KMS-11 (cell line): ENCODE results near the gene PTGDR2.

Experiments used
- H2AFZ ChIP-seq: fragments of 200-600 bp; sonication (generic); 2 replicates; pipeline ENCODE4 v1.6.1; 2016; ENCODE audit warnings: antibody characterized with exemption, mixed run types, low read depth
- H3K27ac ChIP-seq: fragments of 200-600 bp; sonication (generic); 2 replicates; pipeline ENCODE4 v1.6.1; 2016; ENCODE audit warnings: mild to moderate bottlenecking, mixed run types
- H3K27me3 ChIP-seq: fragments of 200-600 bp; sonication (generic); 2 replicates; pipeline ENCODE4 v1.6.1; 2017; ENCODE audit warnings: mild to moderate bottlenecking, low read depth, mixed run types, moderate library complexity; ENCODE audit not compliant: insufficient read depth
- H3K36me3 ChIP-seq: fragments of 200-600 bp; sonication (generic); 2 replicates; pipeline ENCODE4 v1.6.1; 2017; ENCODE audit warnings: mild to moderate bottlenecking, mixed run types; ENCODE audit not compliant: insufficient read depth
- H3K4me1 ChIP-seq: fragments of 200-600 bp; sonication (generic); 2 replicates; pipeline ENCODE4 v1.6.1; 2016; ENCODE audit warnings: mild to moderate bottlenecking, low read depth, mixed run types; ENCODE audit not compliant: poor library complexity, severe bottlenecking
- H3K4me2 ChIP-seq: fragments of 200-600 bp; sonication (generic); 2 replicates; pipeline ENCODE4 v1.7.0; 2016; ENCODE audit warnings: mild to moderate bottlenecking, mixed run types
- H3K4me3 ChIP-seq: fragments of 200-600 bp; sonication (generic); IDR thresholded peaks from 2 replicates; pipeline ENCODE4 v1.6.1; 2017; ENCODE audit warnings: low read depth, low read length, mixed read lengths; ENCODE audit not compliant: insufficient read depth
- H3K79me2 ChIP-seq: fragments of 200-600 bp; sonication (generic); 2 replicates; pipeline ENCODE4 v1.6.1; 2016; ENCODE audit warnings: low read depth, mixed run types; ENCODE audit not compliant: insufficient read depth
- H3K9ac ChIP-seq: fragments of 200-600 bp; sonication (generic); 2 replicates; pipeline ENCODE4 v1.6.1; 2016; ENCODE audit warnings: mild to moderate bottlenecking, mixed run types
- H4K20me1 ChIP-seq: fragments of 200-600 bp; sonication (generic); 2 replicates; pipeline ENCODE4 v1.6.1; 2016; ENCODE audit warnings: mild to moderate bottlenecking, mixed run types; ENCODE audit not compliant: insufficient read depth
- TF ChIP-seq, protein P1 (sequence below): fragments of 200-600 bp; sonication (generic); conservative IDR thresholded peaks from 2 replicates; pipeline ENCODE4 v1.6.1; 2017; ENCODE audit warnings: low read depth, mild to moderate bottlenecking, antibody characterized with exemption, low read length, moderate library complexity, mixed read lengths

The PTGDR2 gene

DNA sequence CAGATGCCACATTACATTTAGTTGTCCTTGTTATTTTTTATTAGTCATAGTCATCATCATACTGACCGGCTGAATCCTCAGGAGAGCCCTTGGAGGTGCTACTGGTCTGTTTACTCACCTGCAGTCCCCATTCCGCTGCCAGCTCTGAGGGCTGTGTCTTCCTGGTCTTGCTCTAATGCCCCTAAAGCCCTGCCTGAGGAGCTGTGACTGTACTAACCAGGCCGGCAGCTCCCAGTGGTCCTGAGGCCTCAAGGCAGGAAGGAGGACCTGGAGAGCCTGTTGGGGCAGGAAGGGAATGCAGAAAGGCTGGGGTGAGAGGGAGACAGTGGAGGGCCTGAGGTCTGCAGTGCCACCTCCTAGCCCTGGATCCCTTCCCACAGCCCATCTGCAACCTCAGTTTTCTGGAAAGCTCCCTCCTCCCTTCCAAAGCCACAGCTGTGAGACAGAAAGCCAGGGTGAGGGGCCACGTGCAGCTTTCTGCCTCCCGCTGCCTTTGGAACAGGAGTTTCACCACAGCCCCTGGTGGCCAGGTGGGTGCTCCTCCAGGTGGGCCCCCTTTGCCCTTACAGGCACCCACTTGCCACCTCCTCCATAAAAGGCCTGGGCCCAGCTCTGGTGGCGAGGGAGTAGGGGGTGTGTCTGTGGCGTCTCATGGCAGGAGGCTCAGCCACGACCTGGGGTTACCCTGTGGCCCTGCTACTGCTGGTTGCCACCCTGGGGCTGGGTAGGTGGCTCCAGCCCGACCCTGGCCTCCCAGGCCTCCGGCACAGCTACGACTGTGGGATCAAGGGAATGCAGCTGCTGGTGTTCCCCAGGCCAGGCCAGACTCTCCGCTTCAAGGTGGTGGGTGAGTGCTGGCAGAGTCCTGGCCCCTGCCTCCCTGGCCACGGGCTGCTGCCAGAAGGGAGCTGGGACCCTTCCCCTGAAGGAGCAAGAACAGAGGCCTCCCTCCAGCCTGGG lies 11.4 kb upstream of the PTGDR2 start, which contains the start of gene ZP1:
Gene ZP1 (plus strand): TSS at position 632 of the 960 bp plus-strand sequence. CDS start 20 bp downstream, at position 652.
- no peak within 1 kb of the TSS for H3K9ac ChIP-seq
- no peaks in the 10 kb centered on the region for H3K79me2 ChIP-seq
- TF ChIP-seq, protein P1, sequence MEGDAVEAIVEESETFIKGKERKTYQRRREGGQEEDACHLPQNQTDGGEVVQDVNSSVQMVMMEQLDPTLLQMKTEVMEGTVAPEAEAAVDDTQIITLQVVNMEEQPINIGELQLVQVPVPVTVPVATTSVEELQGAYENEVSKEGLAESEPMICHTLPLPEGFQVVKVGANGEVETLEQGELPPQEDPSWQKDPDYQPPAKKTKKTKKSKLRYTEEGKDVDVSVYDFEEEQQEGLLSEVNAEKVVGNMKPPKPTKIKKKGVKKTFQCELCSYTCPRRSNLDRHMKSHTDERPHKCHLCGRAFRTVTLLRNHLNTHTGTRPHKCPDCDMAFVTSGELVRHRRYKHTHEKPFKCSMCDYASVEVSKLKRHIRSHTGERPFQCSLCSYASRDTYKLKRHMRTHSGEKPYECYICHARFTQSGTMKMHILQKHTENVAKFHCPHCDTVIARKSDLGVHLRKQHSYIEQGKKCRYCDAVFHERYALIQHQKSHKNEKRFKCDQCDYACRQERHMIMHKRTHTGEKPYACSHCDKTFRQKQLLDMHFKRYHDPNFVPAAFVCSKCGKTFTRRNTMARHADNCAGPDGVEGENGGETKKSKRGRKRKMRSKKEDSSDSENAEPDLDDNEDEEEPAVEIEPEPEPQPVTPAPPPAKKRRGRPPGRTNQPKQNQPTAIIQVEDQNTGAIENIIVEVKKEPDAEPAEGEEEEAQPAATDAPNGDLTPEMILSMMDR: no peak
- no peak within 1 kb of the TSS for H3K4me2 ChIP-seq
- H3K4me3 ChIP-seq: no peak within 1 kb of the TSS
- H2AFZ ChIP-seq: no peak within 1 kb of the TSS
- H4K20me1 ChIP-seq: no peaks in the 10 kb centered on the region
- no peaks in the 10 kb centered on the region for H3K27me3 ChIP-seq
- no peak within 1 kb of the TSS for H3K27ac ChIP-seq
- H3K36me3 ChIP-seq: no peaks in the 10 kb centered on the region
- peaks cover 27% of the 10 kb centered on the region for H3K4me1 ChIP-seq

DNA sequence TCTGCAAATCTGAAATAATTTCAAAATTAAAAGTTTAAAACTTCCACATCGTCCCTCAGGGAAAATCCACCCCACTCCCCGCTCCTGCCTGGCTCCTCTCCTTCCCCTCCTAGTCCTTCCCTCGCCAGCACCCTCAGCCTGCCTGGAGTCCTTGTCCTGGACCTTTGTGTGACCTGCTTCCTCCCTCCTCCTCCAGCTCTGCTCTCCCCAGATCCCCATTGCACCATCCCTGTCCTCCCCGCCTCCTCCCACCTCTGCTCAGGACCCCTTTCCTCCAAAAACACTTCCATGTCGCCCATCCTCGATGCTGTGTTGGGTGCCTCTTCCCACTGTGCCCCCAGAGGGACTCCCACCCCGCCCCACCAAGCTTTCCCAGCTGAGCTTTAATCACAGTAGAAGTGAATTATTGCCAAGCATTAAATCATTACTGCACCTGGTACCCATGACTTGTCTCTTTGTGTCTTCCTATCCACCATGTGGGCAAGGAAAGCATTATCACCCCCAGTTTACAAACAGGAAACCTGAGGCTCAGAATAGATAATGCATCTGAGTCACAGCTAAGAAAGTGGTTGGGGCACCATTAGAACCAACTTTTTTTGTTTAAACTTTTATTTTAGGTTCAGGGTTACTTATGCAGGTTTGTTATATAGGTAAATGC lies 9.2 kb upstream of the PTGDR2 start:
- no peaks in the 10 kb centered on the region for H3K79me2 ChIP-seq

DNA sequence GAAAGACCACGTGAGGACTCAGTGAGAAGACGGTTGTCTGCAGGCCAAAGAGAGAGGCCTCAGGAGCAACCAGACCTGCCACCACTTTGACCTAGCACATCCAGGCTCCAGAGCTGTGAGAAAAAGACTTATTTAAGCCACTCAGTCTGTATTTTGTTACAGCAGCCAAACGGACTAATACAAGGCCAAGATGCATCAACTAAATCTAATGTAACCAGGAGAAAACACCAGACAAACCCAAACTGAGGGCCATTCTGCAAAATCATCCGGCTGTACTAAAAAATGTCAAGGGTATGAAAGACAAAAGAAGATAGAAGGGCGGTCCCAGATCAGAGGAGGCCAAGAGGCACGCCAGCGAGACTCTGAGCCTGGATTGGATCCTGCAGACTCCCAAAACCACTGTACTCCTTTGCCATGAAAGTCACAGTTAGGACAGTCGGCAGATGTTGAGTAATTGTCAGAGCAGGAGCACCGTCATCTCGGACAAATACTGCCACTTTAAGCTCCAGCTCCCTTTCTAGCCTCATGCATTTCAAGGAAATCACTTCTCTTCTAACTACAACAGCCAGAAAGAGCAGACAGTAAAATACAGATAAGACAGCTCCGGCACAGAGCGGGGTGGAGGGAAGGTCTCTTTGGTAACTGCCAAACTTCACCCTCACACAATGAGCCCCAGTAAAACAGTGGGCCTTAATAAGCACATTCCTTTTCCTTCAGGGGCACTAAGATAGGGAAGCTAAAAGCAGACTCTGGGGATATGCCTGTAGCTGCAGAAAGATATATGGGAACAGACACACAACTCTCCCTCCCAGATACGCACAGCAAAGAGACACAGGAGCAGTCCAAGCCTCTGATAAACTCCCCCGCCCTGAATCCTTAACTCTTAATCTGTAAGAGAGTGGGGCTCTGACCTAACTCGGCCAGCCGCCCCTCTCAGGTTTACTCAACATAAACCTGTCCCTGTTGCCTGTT lies 8.1 kb upstream of the PTGDR2 start:
- H3K79me2 ChIP-seq: no peaks in the 10 kb centered on the region
- no peaks in the 10 kb centered on the region for H4K20me1 ChIP-seq
- H3K4me2 ChIP-seq: no peak overlapping the region
- no peaks in the 10 kb centered on the region for H3K36me3 ChIP-seq
- no peaks in the 10 kb centered on the region for H3K27me3 ChIP-seq
- H3K9ac ChIP-seq: no peak overlapping the region
- TF ChIP-seq, protein P1: no peak
- no peak overlapping the region for H2AFZ ChIP-seq
- H3K4me3 ChIP-seq: no peak overlapping the region
- no peaks in the 10 kb centered on the region for H3K4me1 ChIP-seq
- no peak overlapping the region for H3K27ac ChIP-seq

More for the DNA sequence above, 9.2 kb upstream of the PTGDR2 start:
- Histone ChIP-seq H4K20me1 (no peaks in the 10 kb centered on the region), H3K27ac (no peak overlapping the region), H3K4me3 (no peak overlapping the region), H3K4me2 (no peak overlapping the region), H3K27me3 (no peaks in the 10 kb centered on the region), H3K9ac (no peak overlapping the region), H3K36me3 (no peaks in the 10 kb centered on the region), H3K4me1 (peaks cover 5% of the 10 kb centered on the region), H2AFZ (no peak overlapping the region)
- TF ChIP-seq, protein P1: no peak

DNA sequence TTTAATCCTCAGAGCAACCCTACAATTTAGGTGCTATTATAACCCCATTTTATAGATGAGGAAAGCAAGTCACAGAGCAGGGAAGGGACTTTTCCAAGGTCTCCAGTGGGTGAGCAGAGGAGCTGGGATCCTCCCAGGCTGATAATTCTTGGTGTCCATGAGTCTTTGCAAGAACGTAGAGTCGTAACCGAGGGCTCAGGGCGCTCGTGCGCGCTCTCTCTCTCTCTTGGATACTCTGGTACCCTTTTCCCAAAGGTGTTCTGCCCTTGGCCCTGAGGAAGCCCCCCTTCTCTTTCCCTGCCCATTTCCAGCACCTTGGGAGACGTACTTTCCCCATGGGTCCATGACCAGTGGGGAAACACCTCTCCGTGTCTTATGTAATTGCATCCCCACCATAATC lies 6.4 kb upstream of the PTGDR2 start:
- H3K4me3 ChIP-seq: no peak overlapping the region
- H3K27ac ChIP-seq: no peak overlapping the region
- no peaks in the 10 kb centered on the region for H3K27me3 ChIP-seq

More for the DNA sequence above, 6.4 kb upstream of the PTGDR2 start:
- Histone ChIP-seq H2AFZ (no peak overlapping the region), H3K4me1 (no peaks in the 10 kb centered on the region), H3K9ac (no peak overlapping the region), H3K4me2 (no peak overlapping the region), H4K20me1 (no peaks in the 10 kb centered on the region), H3K36me3 (no peaks in the 10 kb centered on the region), H3K79me2 (no peaks in the 10 kb centered on the region)
- TF ChIP-seq, protein P1: no peak
